Upper lobe of left lung (tissue), 6 donors: ENCODE measurements around the gene COL23A1. TPM values are rescaled to one million over a fixed set of nuclear protein-coding genes. Genes with fewer than 3 reads are reported as not detected.

Source experiments
- ATAC-seq, 2 donors: fragments of 200-7000 bp; cut with Tn5 transposase; one replicate each; pipeline ENCODE4 v1.9.1; 2022; ENCODE audit warnings: mild to moderate bottlenecking in 2 of 2, moderate library complexity in 2 of 2; ENCODE audit not compliant: low FRiP score in 2 of 2
- DNase-seq, 2 donors: peaks; one replicate each; pipeline ENCODE4 v3.0.0-alpha.2; 2019 to 2020
- H3K27ac ChIP-seq, 4 donors: fragments of 200-600 bp; sonication (generic); one replicate each; pipeline ENCODE4 v1.5.1; 2016 to 2019
- H3K27me3 ChIP-seq, 4 donors: fragments of 200-600 bp; sonication (generic); one replicate each; pipeline ENCODE4 v1.5.1; 2017 to 2019
- H3K36me3 ChIP-seq, 4 donors: fragments of 200-600 bp; sonication (generic); one replicate each; pipeline ENCODE4 v1.5.1; 2016 to 2019
- H3K4me1 ChIP-seq, 4 donors: fragments of 200-600 bp; sonication (generic); one replicate each; pipeline ENCODE4 v1.5.1; 2018 to 2019
- H3K4me3 ChIP-seq, 4 donors: fragments of 200-600 bp; sonication (generic); one replicate each; pipeline ENCODE4 v1.5.1; 2017 to 2019; ENCODE audit warnings: mild to moderate bottlenecking in 2 of 4, moderate library complexity in 1 of 4
- H3K9me3 ChIP-seq, 4 donors: fragments of 200-600 bp; sonication (generic); one replicate each; pipeline ENCODE4 v1.5.1; 2018 to 2019
- CTCF ChIP-seq, 6 experiments: fragments of 450-650 bp in 4 of 6; fragments of 200-600 bp in 2 of 6; sonication (generic) in 2 of 6; IDR thresholded peaks; one replicate each; pipeline ENCODE4 v1.5.1; 2016 to 2019; ENCODE audit warnings: antibody characterized with exemption in 6 of 6
- EP300 ChIP-seq, 4 donors: sonication (generic); formaldehyde crosslinking; IDR thresholded peaks; one replicate each; pipeline ENCODE4 v1.5.1; 2017; ENCODE audit warnings: antibody characterized with exemption in 4 of 4, control low read depth in 2 of 4
- POLR2A ChIP-seq, 4 donors: fragments of 450-650 bp; IDR thresholded peaks; one replicate each; pipeline ENCODE4 v1.5.1; 2016 to 2017; ENCODE audit warnings: antibody characterized with exemption in 4 of 4, mild to moderate bottlenecking in 2 of 4
- POLR2AphosphoS5 ChIP-seq, 2 donors: sonication (generic); formaldehyde crosslinking; IDR thresholded peaks; one replicate each; pipeline ENCODE4 v1.5.1; 2017; ENCODE audit warnings: antibody characterized with exemption in 2 of 2
- WGBS, 2 donors: methylation state at CpG; one replicate each; pipeline ENCODE4 v1.1.5; 2017 to 2018; 5-methylcytosine and 5-hydroxymethylcytosine counted together
- total RNA-seq, 6 donors: library from RNA; depleted of rRNA in 4 of 6; stranded (reverse); fragments of >200 nt in 4 of 6; gene quantifications; one replicate each; pipeline versions ENCODE4 v1.1.0 to v1.2.1, GENCODE V29; 2016 to 2021
- donor health status: DM: no; HTN: no; CAD: no; lungs with moderate emphysema.
- donor health status: DM: no; HTN: yes; CAD: no; lungs with severe emphysema.

COL23A1 gene
- total RNA-seq, 6 donors from 2014 or later: 0.61 to 3.1 (median 1.5) TPM

DNA sequence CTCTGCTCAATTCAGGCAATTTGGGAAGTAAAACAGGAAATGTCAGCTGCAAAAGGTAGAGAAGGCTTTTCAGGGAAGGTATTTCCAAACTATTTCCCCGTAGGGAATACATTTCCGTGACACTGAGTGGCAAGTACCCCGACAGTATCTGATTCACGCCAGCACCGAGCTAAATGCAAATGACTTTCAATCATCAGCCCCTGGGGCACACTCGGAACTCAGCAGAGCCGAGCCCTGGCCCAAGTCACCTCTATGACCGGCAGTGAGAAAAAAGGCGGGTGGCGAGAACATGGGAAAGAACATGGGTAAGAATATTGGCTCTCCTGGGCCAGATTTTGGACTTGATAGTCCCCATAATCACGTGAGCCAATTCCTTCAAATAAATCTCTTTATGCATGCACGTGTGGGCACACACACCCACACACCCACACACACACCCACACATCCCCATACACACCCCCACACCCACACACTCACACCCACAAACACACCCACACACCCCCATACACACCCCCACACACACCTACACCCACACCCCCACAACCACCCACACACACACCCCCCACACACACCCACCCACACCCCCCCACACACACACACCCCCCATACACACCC lies 43.0 kb downstream of the COL23A1 start:
- H3K4me3 ChIP-seq: no peak overlapping the region
- peaks cover 0 to 2% (median 0%) of the 10 kb centered on the region in 4 donors for H3K4me1 ChIP-seq
- DNase-seq (no peak), ATAC-seq (no peak)
- no peak overlapping the region for H3K27ac ChIP-seq
- H3K36me3 ChIP-seq: no peaks in the 10 kb centered on the region
- whole genome bisulfite sequencing, 2 donors: 73 to 92% methylated on average over 12 of the region's 12 CpGs
- no peaks in the 10 kb centered on the region for H3K9me3 ChIP-seq
- TF ChIP-seq EP300 (IDR thresholded peaks at IDR 0.05): no peak
- no peak for TF ChIP-seq POLR2AphosphoS5 (IDR thresholded peaks at IDR 0.05)
- no peak for TF ChIP-seq CTCF (IDR thresholded peaks at IDR 0.05)
- TF ChIP-seq POLR2A (IDR thresholded peaks at IDR 0.05): no peak
- H3K27me3 ChIP-seq: no peaks in the 10 kb centered on the region

DNA sequence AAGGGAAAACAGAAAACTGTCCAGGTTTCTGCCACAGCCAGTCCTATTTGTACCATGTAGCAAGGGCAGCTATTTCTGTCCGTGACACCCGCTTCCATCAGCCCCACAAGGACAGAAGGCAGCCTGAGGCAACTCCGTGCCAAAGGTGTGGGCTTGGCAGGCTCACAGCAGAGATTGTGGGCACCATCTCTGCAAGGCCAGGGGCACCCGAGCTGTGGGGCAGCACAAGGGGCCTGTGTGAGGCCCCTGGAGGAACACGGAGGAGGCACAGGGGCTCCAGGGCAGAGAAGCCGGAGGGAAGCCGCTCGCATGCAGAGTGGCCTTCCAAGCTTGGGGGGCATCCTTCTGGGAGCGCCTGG lies 43.5 kb downstream of the COL23A1 start:
- no peak overlapping the region for H3K4me3 ChIP-seq
- H3K9me3 ChIP-seq: no peaks in the 10 kb centered on the region
- ATAC-seq (no peak), DNase-seq (peak in 1 of 2 donors; percentile 52)
- H3K27ac ChIP-seq: no peak overlapping the region
- TF ChIP-seq CTCF (IDR thresholded peaks at IDR 0.05) (no peak), POLR2A (IDR thresholded peaks at IDR 0.05) (no peak), EP300 (IDR thresholded peaks at IDR 0.05) (no peak), POLR2AphosphoS5 (IDR thresholded peaks at IDR 0.05) (no peak)
- 83 to 93% methylated on average over 3 to 9 of the region's 9 CpGs for WGBS, 2 donors
- H3K27me3 ChIP-seq: no peaks in the 10 kb centered on the region
- H3K4me1 ChIP-seq: peaks cover 0 to 2% (median 0%) of the 10 kb centered on the region in 4 donors
- H3K36me3 ChIP-seq: no peaks in the 10 kb centered on the region

DNA sequence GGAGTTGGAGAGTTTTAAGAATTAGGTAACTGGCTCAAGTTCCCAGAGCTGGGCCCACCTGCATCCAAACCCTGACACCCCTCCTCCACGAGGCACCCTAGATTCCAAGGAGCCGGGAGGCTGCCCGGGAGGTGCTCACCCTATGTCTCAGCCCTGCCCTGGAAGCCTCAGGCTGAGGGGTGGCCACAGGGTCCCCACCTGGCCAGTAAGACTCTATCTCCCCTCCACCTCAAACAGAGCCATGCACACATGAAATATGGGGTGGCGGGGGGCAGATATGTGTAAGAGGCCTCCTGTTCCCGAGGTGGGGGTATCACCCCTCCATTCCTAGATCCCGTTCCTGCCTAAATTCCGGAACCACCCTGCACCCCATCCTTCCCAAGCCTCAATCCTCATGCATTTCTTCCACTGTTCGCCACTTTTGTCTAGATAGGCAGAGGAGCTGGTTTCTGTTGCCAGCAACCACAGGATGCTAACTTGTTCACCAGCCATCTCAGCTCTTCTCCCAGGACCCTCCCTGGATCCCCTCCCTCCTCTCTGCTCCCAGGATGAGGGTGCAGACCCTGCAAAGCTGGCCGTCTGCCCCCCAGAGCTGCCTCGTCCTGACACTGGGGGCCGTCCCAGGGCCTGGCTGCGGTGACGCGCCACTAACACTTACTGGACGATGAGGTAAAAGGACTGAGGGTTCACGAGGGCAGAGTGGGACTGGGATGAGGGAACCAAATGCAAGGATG lies 44.1 kb downstream of the COL23A1 start:
- Histone ChIP-seq H3K4me1 (peaks cover 0 to 2% (median 0%) of the 10 kb centered on the region in 4 donors), H3K27ac (no peak overlapping the region), H3K9me3 (no peaks in the 10 kb centered on the region), H3K36me3 (no peaks in the 10 kb centered on the region), H3K4me3 (no peak overlapping the region), H3K27me3 (no peaks in the 10 kb centered on the region)
- peak in 1 of 2 donors; percentile 16 for ATAC-seq
- TF ChIP-seq CTCF (IDR thresholded peaks at IDR 0.05) (no peak), POLR2A (IDR thresholded peaks at IDR 0.05) (no peak), POLR2AphosphoS5 (IDR thresholded peaks at IDR 0.05) (no peak)
- WGBS, 2 donors: 86 to 93% methylated on average over 15 to 16 of the region's 16 CpGs
- DNase-seq: peak in 1 of 2 donors; percentile 58

GRCh38 chr5:178545176-178545575 lies 45.0 kb downstream of the COL23A1 start:
- 74 to 76% methylated on average over 9 of the region's 9 CpGs for WGBS, 2 donors
- H3K4me1 ChIP-seq: peaks cover 0 to 2% (median 0%) of the 10 kb centered on the region in 4 donors
- DNase-seq (no peak), ATAC-seq (no peak)
- TF ChIP-seq EP300 (IDR thresholded peaks at IDR 0.05) (no peak), POLR2AphosphoS5 (IDR thresholded peaks at IDR 0.05) (no peak), CTCF (IDR thresholded peaks at IDR 0.05) (no peak), POLR2A (IDR thresholded peaks at IDR 0.05) (no peak)
- H3K27ac ChIP-seq: no peak overlapping the region
- no peaks in the 10 kb centered on the region for H3K9me3 ChIP-seq
- no peaks in the 10 kb centered on the region for H3K27me3 ChIP-seq
- no peaks in the 10 kb centered on the region for H3K36me3 ChIP-seq
- no peak overlapping the region for H3K4me3 ChIP-seq
